Neural crest cell (in vitro differentiated cells): ENCODE results near the gene DNAJB6. TPM values are rescaled to one million over a fixed set of nuclear protein-coding genes. Genes with fewer than 3 reads are reported as not detected.

Source experiments
- DNase-seq: peaks from one replicate; pipeline ENCODE4 v3.0.0; 2021; ENCODE audit warnings: low read depth, mixed read lengths, low spot score
- H3K27ac Mint-ChIP-seq: one replicate; pipeline ENCODE4 v1.8.0; 2021; ENCODE audit warnings: mild to moderate bottlenecking, mixed read lengths; ENCODE audit not compliant: unreplicated experiment
- H3K27me3 Mint-ChIP-seq: 2 replicates; pipeline ENCODE4 v1.8.0; 2021; ENCODE audit warnings: low read depth, mild to moderate bottlenecking, mixed read lengths
- H3K36me3 Mint-ChIP-seq: 2 replicates; pipeline ENCODE4 v1.8.0; 2021; ENCODE audit warnings: low read depth, mild to moderate bottlenecking, mixed read lengths
- H3K4me1 Mint-ChIP-seq: 2 replicates; pipeline ENCODE4 v1.8.0; 2021; ENCODE audit warnings: mixed read lengths
- H3K4me3 Mint-ChIP-seq: one replicate; pipeline ENCODE4 v1.8.0; 2021; ENCODE audit warnings: mild to moderate bottlenecking, mixed read lengths
- H3K9me3 Mint-ChIP-seq: 2 replicates; pipeline ENCODE4 v1.8.0; 2021; ENCODE audit warnings: mixed read lengths
- total RNA-seq: library from RNA; stranded (reverse); gene quantifications from 2 replicates; pipeline ENCODE4 v1.2.1, GENCODE V29; 2021
- TF ChIP-seq, protein P1 (sequence below): fragments of 200-600 bp; sonication (generic); conservative IDR thresholded peaks from 2 replicates; pipeline ENCODE4 v1.5.0; 2021; ENCODE audit warnings: antibody characterized with exemption, mild to moderate bottlenecking

The DNAJB6 gene
- total RNA-seq, 1 donor from 2014 or later = 102 TPM

DNA sequence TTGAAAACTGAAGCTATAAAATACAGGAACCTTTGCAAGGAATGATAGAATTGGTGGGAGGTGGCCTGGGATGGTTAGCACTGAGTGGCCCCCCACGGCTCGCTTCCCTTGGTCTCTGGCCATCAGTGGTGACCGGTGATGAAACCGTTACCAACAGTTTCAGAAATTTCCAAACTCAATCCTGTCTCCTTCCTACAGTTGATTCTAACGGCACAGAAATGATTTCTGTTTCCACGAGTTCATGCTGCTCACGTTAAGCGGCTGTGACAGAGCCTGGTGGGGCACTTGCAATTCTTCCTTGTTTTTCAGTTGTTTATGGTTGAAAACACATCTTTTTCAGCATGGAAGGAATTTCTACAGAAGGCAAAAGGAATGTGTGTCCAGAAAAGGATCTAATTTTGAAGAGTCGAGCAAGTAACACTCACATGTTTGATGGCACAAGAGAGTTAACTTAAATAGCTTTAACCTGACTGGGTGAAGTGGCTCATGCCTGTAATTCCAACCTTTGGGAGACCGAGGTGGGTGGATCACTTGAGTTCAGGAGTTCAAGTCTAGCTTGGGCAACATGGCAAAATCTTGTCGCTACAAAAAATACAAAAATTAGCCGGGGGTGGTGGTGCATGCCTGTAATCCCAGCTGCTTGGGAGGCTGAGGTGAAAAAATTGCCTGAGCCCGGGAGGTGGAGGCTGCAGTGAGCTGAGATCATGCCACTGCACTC, 100.1 kb downstream of the DNAJB6 start:
- Mint-ChIP-seq H3K27ac (no peak overlapping the region), H3K4me1 (peaks cover 32% of the 10 kb centered on the region), H3K9me3 (peaks cover 3% of the 10 kb centered on the region), H3K4me3 (no peak overlapping the region), H3K36me3 (no peaks in the 10 kb centered on the region), H3K27me3 (no peaks in the 10 kb centered on the region)
- DNase-seq = no peak
- TF ChIP-seq, protein P1, sequence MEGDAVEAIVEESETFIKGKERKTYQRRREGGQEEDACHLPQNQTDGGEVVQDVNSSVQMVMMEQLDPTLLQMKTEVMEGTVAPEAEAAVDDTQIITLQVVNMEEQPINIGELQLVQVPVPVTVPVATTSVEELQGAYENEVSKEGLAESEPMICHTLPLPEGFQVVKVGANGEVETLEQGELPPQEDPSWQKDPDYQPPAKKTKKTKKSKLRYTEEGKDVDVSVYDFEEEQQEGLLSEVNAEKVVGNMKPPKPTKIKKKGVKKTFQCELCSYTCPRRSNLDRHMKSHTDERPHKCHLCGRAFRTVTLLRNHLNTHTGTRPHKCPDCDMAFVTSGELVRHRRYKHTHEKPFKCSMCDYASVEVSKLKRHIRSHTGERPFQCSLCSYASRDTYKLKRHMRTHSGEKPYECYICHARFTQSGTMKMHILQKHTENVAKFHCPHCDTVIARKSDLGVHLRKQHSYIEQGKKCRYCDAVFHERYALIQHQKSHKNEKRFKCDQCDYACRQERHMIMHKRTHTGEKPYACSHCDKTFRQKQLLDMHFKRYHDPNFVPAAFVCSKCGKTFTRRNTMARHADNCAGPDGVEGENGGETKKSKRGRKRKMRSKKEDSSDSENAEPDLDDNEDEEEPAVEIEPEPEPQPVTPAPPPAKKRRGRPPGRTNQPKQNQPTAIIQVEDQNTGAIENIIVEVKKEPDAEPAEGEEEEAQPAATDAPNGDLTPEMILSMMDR = no peak

DNA sequence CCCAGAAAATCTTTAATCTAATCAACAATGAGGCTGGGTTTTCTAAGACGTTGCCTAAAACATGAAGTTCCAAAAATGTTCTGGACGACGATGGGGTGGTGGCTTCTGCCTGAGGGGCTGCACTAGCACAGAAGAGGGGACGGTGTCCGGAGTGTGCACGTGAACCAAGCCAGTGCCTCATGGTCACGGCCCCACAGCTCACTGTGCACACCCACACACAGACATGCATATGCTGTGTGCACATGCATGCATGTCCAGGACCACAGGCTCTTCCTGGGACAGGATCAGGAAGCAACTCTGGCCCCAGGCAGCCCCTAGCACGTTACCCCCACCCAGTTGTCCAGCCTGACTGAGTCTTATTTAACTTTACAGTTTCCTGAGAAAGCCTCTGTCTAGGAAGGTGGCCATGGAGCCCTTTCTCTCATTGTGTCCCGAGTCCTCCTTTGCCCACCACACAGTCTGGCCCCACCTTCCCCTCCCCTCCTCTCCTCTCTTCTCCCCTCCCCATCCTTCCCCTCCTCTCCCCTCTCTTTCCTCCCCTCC, 100.8 kb downstream of the DNAJB6 start:
- H3K27ac Mint-ChIP-seq = peak overlapping the region; percentile 62
- H3K27me3 Mint-ChIP-seq = no peaks in the 10 kb centered on the region
- peaks cover 27% of the 10 kb centered on the region for H3K4me1 Mint-ChIP-seq
- TF ChIP-seq, protein P1 = no peak
- H3K9me3 Mint-ChIP-seq = peaks cover 3% of the 10 kb centered on the region
- no peaks in the 10 kb centered on the region for H3K36me3 Mint-ChIP-seq
- no peak overlapping the region for H3K4me3 Mint-ChIP-seq
- DNase-seq = no peak

DNA sequence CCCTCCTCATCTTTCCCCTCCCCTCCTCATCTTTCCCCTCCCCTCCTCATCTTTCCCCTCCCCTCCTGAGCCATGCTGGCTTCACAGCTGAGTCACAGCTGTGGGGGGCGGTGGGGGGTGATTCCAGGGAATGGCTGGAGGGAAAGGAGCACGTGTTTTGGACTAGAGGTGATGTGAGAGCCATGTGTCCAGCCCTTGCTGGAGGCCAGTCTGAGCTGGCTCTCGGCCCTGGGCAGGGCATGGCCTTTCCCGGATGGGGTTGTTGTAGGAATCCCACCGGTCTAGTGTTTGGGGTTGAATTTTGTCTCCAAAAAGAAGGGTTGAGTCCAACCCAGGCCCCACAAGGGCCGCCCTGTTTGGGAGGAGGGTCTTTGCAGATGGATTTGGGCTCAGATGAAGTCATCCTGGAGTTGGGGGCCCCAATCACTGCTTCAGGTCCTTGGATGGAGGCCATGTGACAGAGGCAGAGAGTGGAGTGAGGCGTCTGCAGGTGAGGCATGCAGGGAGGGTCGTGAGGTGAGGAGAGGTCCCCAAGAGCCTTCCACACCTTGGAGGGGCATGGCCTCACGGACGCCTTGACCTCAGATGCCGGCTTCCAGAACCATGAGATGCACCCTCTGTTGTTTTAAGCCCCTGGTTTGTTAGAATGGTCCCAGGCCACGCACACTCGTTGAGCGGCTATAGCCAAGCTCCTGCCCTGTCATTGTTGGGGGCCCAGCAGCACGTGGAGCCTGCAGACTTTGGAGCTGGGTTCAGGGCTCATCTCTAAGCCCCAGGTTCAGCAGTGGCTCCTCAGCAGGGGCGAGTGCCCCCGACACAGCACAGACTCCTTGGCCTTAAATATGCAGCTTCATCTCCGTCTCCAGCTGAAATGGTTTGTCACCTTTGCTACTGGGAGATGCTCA, 101.6 kb downstream of the DNAJB6 start:
- TF ChIP-seq, protein P1 = no peak
- Mint-ChIP-seq H3K27me3 (no peaks in the 10 kb centered on the region), H3K27ac (no peak overlapping the region), H3K4me3 (no peak overlapping the region), H3K4me1 (peaks cover 19% of the 10 kb centered on the region), H3K36me3 (no peaks in the 10 kb centered on the region), H3K9me3 (peaks cover 3% of the 10 kb centered on the region)
- DNase-seq = no peak

DNA sequence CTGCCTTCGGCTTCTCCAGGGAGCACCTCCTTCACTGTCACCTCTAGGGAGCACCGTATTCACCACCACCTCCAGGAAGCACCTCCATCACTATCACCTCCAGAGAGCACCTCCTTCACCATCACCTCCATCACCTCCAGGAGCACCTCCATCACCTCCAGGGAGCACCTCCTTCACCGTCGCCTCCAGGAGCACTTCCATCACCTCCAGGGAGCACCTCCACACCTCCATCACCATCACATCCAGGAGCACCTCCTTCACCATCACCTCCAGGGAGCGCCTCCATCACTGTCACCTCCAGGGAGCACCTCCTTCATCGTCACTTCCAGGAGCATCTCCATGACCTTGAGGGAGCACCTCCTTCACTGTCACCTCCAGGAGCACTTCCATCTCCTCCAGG, 102.3 kb downstream of the DNAJB6 start:
- TF ChIP-seq, protein P1 = no peak
- Mint-ChIP-seq H3K4me3 (no peak overlapping the region), H3K36me3 (no peaks in the 10 kb centered on the region), H3K27ac (no peak overlapping the region), H3K27me3 (no peaks in the 10 kb centered on the region), H3K4me1 (peaks cover 17% of the 10 kb centered on the region), H3K9me3 (peaks cover 3% of the 10 kb centered on the region)
- no peak for DNase-seq

DNA sequence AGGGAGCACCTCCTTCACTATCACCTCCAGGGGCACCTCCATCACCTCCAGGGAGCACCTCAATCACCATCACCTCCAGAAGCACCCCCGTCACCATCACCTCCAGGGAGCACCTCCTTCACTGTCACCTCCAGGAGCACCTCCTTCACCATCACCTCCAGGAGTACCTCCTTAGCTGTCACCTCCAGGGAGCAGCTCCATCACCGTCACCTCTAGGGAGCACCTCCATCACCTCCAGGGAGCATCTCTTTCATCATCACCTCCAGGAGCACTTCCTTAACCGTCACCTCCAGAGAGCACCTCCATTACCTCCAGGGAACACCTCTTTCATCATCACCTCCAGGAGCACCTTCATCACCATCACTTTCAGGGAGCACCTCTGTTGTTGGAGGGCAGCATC, 103.0 kb downstream of the DNAJB6 start:
- Mint-ChIP-seq H3K9me3 (peaks cover 3% of the 10 kb centered on the region), H3K4me1 (peaks cover 17% of the 10 kb centered on the region), H3K4me3 (no peak overlapping the region), H3K36me3 (no peaks in the 10 kb centered on the region), H3K27me3 (no peaks in the 10 kb centered on the region), H3K27ac (peak overlapping the region; percentile 27)
- DNase-seq = no peak
- TF ChIP-seq, protein P1 = no peak
